Thymus (tissue), 11 donors: Measurements from ENCODE around the gene PROM1. TPM values are rescaled to one million over a fixed set of nuclear protein-coding genes. Genes with fewer than 3 reads are reported as not detected.

Experiments used
- DNase-seq, 9 donors: peaks; one replicate each; pipeline ENCODE4 v3.0.0-alpha.2; 2013; ENCODE audit warnings: low spot score in 9 of 9, low read depth in 6 of 9, missing footprints in 1 of 9
- H3K27ac ChIP-seq, 2 donors: one replicate each; pipeline ENCODE4 v1.5.1; 2013; ENCODE audit warnings: control low read depth in 1 of 2, low read depth in 1 of 2, low read length in 1 of 2, mild to moderate bottlenecking in 1 of 2, moderate library complexity in 1 of 2
- H3K27me3 ChIP-seq, 2 donors: one replicate each; pipeline ENCODE4 v1.5.1; 2013; ENCODE audit warnings: low read length in 1 of 2; ENCODE audit not compliant: control insufficient read depth in 2 of 2, insufficient read depth in 1 of 2
- H3K36me3 ChIP-seq, 2 donors: one replicate each; pipeline ENCODE4 v1.5.1; 2013; ENCODE audit warnings: low read length in 1 of 2, mild to moderate bottlenecking in 1 of 2, moderate library complexity in 1 of 2; ENCODE audit not compliant: control insufficient read depth in 2 of 2, insufficient read depth in 2 of 2
- H3K4me1 ChIP-seq, 2 donors: one replicate each; pipeline ENCODE4 v1.5.1; 2013; ENCODE audit warnings: low read length in 2 of 2; ENCODE audit not compliant: control insufficient read depth in 2 of 2, insufficient read depth in 2 of 2
- H3K4me3 ChIP-seq, 2 donors: one replicate each; pipeline ENCODE4 v1.5.1; 2013; ENCODE audit warnings: low read length in 2 of 2, control low read depth in 1 of 2, mild to moderate bottlenecking in 1 of 2
- H3K9me3 ChIP-seq, 2 donors: one replicate each; pipeline ENCODE4 v1.5.1; 2013; ENCODE audit warnings: low read length in 1 of 2, mild to moderate bottlenecking in 1 of 2; ENCODE audit not compliant: control insufficient read depth in 2 of 2, insufficient read depth in 1 of 2
- WGBS: extraction: QIAGEN DNeasy Blood & Tissue Kit; methylation state at CpG from one replicate; pipeline ENCODE4 v1.1.7; 2013; 5-methylcytosine and 5-hydroxymethylcytosine counted together
- polyA plus RNA-seq: library from polyadenylated mRNA; stranded (reverse); fragments of 200-250 nt; gene quantifications from one replicate; pipeline ENCODE4 v1.2.3, GENCODE V29; 2013
- total RNA-seq: library from RNA; stranded (reverse); fragments of 120-200 nt; gene quantifications from one replicate; pipeline ENCODE4 v1.2.4, GENCODE V29; 2013
- donor health status: healthy.

The PROM1 gene
- total and polyA plus RNA-seq, 2 donors: 1.0 to 1.1 TPM

DNA sequence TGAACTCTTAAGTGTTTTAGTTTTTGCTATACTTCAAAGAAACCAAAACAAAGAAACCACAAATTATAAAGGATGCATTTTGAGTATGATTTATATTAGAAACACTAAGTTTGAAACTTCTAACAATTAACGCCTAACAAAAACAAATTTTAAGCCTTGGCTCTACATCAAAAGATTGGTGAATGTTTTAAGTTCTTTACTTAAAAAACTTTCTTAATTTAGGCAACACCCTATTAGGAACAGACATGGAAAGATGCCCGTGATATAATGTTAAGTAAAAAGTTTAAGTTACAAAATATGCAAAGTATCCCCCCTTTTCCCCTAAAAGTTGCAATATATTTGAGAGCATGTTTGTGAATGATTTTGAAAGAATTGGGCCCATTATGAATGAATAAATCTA is 21.2 kb downstream of the PROM1 start:
- H3K27ac ChIP-seq: no peak overlapping the region
- no peaks in the 10 kb centered on the region for H3K27me3 ChIP-seq
- H3K4me3 ChIP-seq: no peak overlapping the region
- H3K36me3 ChIP-seq: no peaks in the 10 kb centered on the region
- WGBS: 41% methylated on average over 2 of the region's 2 CpGs
- no peak for DNase-seq
- no peaks in the 10 kb centered on the region for H3K9me3 ChIP-seq
- H3K4me1 ChIP-seq: no peaks in the 10 kb centered on the region

DNA sequence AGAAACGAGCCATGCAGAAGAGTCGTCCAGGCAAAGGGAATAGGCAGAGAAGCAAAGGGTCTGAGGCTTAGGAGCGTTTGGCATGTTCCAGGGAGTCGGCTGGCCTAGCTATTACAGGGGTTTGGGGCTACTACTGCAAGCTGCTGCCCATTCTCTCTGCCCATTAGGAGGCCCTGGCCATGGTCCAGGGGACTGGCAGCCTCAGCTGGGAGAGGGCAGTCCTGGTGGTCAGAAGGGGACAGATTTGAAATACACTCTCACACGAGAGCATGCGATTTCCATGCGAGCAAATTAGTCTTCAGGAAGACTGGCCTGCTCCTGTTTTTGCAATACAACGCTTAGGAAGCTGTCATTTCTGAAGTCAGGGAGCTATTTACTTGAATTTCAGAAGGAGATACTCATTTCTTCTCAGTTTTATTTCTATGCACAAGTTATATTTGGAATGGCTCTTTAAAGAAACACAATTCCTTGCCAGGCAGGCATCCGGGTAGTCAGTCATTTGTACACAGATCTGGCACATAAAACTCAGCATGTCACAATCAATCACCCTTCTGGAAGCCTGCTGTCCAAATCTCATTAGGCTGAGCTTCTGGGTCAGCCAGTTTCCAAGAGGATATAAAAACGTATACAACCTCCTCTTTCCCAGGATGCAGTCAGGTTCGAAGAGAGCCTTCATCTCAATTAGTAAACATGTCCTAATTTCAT is 27.0 kb downstream of the PROM1 start:
- Histone ChIP-seq H3K36me3 (no peaks in the 10 kb centered on the region), H3K27me3 (no peaks in the 10 kb centered on the region), H3K27ac (no peak overlapping the region), H3K4me1 (peaks cover 0 to 10% of the 10 kb centered on the region in 2 donors), H3K9me3 (no peaks in the 10 kb centered on the region), H3K4me3 (no peak overlapping the region)
- 76% methylated on average over 11 of the region's 11 CpGs for WGBS
- DNase-seq: no peak

DNA sequence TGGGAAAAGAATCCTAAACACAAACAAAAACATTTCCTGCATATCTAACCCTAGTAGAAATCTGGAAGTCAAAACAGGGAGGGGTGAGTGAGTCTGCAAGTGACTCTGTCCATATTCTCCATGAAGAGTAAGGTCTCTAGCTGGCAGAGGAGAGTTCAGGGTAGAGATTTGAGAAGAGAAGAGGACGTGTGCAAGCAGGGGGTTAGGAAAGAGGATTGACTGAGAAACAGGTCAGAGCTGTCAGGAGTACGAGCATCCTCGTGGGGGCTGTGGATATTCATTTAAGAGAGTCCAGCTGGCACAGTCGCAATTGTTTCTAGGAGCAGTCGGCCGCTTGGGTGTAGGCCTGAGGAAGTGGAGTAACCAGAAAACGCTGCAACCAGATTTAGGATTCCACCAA is 27.9 kb downstream of the PROM1 start:
- no peaks in the 10 kb centered on the region for H3K9me3 ChIP-seq
- peaks cover 0 to 10% of the 10 kb centered on the region in 2 donors for H3K4me1 ChIP-seq
- no peaks in the 10 kb centered on the region for H3K27me3 ChIP-seq
- WGBS: 21% methylated on average over 7 of the region's 7 CpGs
- no peak overlapping the region for H3K4me3 ChIP-seq
- peak overlapping the region in 1 of 2 donors; percentile 13 for H3K27ac ChIP-seq
- no peak for DNase-seq
- H3K36me3 ChIP-seq: no peaks in the 10 kb centered on the region

DNA sequence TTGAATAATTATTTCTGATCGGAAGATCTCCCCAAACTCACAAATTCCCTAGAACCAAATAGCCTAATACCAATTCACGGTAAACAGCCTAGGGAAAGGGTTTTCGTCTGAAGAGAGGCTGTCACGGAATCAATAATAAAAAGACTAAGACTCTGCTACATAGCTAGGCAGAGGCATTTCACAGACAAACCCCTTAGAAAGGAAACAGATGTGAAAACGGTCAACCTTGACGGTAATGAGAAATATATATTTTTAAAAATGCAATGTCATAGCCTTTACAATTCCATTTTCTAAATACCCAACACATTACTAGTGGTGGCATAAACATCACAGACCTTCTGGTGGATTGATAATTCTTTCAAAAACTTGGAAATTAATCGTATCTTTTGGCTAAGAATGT is 28.4 kb downstream of the PROM1 start:
- H3K9me3 ChIP-seq: no peaks in the 10 kb centered on the region
- H3K36me3 ChIP-seq: no peaks in the 10 kb centered on the region
- peaks cover 0 to 10% of the 10 kb centered on the region in 2 donors for H3K4me1 ChIP-seq
- no peaks in the 10 kb centered on the region for H3K27me3 ChIP-seq
- H3K27ac ChIP-seq: no peak overlapping the region
- no peak for DNase-seq
- 12% methylated on average over 7 of the region's 7 CpGs for WGBS
- H3K4me3 ChIP-seq: no peak overlapping the region

DNA sequence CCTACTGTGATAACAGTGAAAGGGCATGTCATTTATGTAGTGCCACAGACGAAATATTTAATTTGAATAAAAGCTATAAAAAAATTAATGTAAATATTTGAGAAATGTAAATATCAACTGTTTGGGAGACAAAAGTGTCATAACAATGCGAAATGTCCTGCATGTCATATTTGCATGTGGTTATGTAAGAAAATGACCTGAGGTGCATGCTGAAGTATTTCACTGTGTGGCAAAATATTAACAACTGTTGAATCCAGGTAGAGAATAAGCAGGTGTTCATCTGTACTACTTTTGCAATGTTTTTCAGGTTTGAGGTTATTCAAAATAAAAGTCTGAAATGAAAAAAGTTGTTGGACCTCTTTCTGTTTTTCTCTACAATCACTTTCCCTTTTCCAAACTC is 30.9 kb downstream of the PROM1 start:
- 96% methylated on average over 2 of the region's 2 CpGs for WGBS
- DNase-seq: no peak
- Histone ChIP-seq H3K4me3 (no peak overlapping the region), H3K27me3 (no peaks in the 10 kb centered on the region), H3K4me1 (peaks cover 0 to 10% of the 10 kb centered on the region in 2 donors), H3K27ac (no peak overlapping the region), H3K36me3 (no peaks in the 10 kb centered on the region), H3K9me3 (no peaks in the 10 kb centered on the region)

DNA sequence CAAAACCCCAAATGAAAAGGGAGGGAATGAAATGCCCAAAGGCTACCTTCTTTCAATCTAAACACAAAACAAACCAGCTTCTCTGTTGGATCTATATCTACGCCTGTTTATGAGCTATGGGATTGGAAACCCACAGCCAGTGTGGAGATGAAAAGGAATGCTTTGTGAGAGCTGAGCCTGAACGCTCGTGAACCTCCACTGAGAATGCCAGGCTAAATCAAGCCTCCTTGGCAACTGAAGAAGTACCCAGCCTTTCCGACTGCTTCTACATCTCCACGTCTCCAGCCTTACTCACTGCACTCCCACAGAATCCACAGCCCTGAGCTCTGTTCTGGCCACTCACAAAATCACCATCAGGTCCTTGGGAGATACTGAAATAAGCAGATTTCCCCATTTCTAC is 31.8 kb downstream of the PROM1 start:
- Histone ChIP-seq H3K27me3 (no peaks in the 10 kb centered on the region), H3K27ac (no peak overlapping the region), H3K4me1 (peaks cover 0 to 10% of the 10 kb centered on the region in 2 donors), H3K9me3 (no peaks in the 10 kb centered on the region), H3K4me3 (no peak overlapping the region), H3K36me3 (no peaks in the 10 kb centered on the region)
- no peak for DNase-seq
- 96% methylated on average over 5 of the region's 5 CpGs for WGBS

DNA sequence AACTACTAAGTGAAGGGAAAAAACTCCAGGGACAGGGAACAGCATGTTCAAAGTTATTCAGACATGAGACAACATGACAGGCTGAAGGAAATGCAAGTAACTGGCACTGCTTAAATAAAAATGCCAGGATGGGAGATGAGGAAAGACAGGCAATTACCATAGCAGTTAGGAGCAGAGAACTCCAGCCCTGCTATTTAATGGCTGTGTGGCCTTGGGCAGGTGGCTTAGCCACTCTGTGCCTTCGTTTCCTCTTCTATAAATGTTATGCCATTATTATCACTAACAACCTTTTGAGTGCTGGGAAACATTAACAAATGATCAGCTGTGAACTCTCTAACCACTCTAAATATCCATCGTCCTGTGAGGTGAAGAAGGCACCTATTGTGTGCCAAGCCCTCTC is 32.7 kb downstream of the PROM1 start:
- WGBS: 95% methylated on average over 2 of the region's 2 CpGs
- Histone ChIP-seq H3K4me1 (peaks cover 0 to 3% of the 10 kb centered on the region in 2 donors), H3K27me3 (no peaks in the 10 kb centered on the region), H3K36me3 (no peaks in the 10 kb centered on the region), H3K9me3 (no peaks in the 10 kb centered on the region), H3K27ac (no peak overlapping the region), H3K4me3 (no peak overlapping the region)
- DNase-seq: no peak

DNA sequence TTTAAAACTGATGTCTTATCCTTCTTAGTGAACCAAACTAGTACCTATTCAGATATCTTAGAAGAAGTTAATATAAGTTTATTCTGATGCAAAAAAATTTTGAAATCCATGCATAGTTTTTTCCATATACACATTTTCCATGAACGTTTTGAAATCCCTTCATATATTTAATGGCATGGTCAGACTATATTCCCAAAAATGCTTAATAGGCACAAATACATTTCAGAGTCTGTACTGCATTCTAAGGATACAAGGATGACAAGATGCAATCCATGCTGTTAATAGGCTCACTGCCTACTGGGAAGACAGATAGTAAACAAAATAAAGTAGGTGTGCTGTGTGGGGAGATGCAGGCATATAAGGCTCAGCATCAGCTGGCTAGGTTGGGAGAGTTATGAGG is 33.2 kb downstream of the PROM1 start:
- no peaks in the 10 kb centered on the region for H3K27me3 ChIP-seq
- H3K9me3 ChIP-seq: no peaks in the 10 kb centered on the region
- no peaks in the 10 kb centered on the region for H3K36me3 ChIP-seq
- 80% methylated on average over 1 of the region's 1 CpG for WGBS
- no peak overlapping the region for H3K27ac ChIP-seq
- no peaks in the 10 kb centered on the region for H3K4me1 ChIP-seq
- no peak overlapping the region for H3K4me3 ChIP-seq
- no peak for DNase-seq

DNA sequence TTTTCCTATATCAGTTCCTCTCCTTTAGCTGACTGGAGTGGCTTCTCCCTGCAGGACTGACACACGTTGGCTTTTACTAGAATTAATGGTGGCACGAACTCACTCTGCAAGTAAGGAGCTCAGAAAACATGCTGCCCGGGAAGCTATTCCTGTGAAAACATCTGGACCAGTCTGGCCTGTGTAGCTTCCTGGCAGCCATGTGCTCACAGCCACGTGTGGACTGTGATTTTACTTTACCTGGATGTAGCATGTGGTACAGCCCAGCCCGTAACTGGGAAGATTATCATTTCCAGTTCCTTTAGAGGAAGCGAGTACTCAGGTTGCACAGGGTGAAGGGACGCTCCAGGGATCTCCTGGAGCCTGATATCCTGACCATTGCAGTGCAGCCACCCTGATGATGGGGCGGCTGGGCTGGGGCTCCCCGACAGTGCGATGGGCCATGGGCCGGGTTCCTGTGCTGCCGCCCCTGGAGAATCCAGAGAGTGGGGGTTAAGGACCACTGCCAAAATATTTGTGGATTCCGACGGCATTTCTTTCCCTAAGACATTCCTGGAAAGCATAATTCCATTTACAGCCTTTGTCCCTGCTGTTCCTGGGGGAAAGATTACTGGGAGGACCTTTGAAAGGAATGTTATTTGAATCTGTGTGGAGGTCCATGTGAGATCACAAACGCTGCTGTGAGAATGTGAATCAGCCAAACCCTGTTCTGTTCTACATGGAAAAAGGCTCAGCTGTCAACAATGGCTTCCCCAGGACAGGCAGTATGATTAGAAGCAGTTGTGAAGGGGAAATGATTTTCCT is 35.0 kb downstream of the PROM1 start:
- Histone ChIP-seq H3K27me3 (no peaks in the 10 kb centered on the region), H3K4me3 (no peak overlapping the region), H3K9me3 (no peaks in the 10 kb centered on the region), H3K36me3 (no peaks in the 10 kb centered on the region), H3K27ac (no peak overlapping the region), H3K4me1 (no peaks in the 10 kb centered on the region)
- 90% methylated on average over 15 of the region's 15 CpGs for WGBS
- DNase-seq: no peak
